Mesothelial cell of epicardium (in vitro differentiated cells): ENCODE results near the gene GPR68. TPM values are rescaled to one million over a fixed set of nuclear protein-coding genes. Genes with fewer than 3 reads are reported as not detected.

Experiments
- DNase-seq, 2 experiments: peaks; one replicate each; pipeline ENCODE4 v3.0.0; 2021; ENCODE audit warnings: low spot score in 2 of 2; ENCODE audit not compliant: unreplicated experiment in 2 of 2
- H3K27ac Mint-ChIP-seq: 2 replicates; pipeline ENCODE4 v1.8.0; 2021; ENCODE audit warnings: mixed read lengths
- H3K27me3 Mint-ChIP-seq: 2 replicates; pipeline ENCODE4 v1.8.0; 2021; ENCODE audit warnings: low read depth, mixed read lengths
- H3K36me3 Mint-ChIP-seq: 2 replicates; pipeline ENCODE4 v1.8.0; 2021; ENCODE audit warnings: mixed read lengths
- H3K4me1 Mint-ChIP-seq: 2 replicates; pipeline ENCODE4 v1.8.0; 2021; ENCODE audit warnings: mixed read lengths
- H3K4me3 Mint-ChIP-seq: 2 replicates; pipeline ENCODE4 v1.8.0; 2021; ENCODE audit warnings: mild to moderate bottlenecking, moderate library complexity, mixed read lengths
- H3K9me3 Mint-ChIP-seq: 2 replicates; pipeline ENCODE4 v1.8.0; 2021; ENCODE audit warnings: mixed read lengths
- CTCF ChIP-seq: fragments of 200-600 bp; sonication (generic); IDR thresholded peaks from one replicate; pipeline ENCODE4 v1.5.0; 2021; ENCODE audit warnings: antibody characterized with exemption; ENCODE audit not compliant: unreplicated experiment
- total RNA-seq: library from RNA; stranded (reverse); gene quantifications from 3 replicates; pipeline ENCODE4 v1.2.1, GENCODE V29; 2021

The GPR68 gene
- total RNA-seq, 1 donor from 2014 or later: 1.1 TPM

GRCh38 chr14:91214306-91214705, 30.2 kb downstream of the GPR68 start:
- no peaks in the 10 kb centered on the region for H3K27me3 Mint-ChIP-seq
- peaks cover 45% of the 10 kb centered on the region for H3K36me3 Mint-ChIP-seq
- no peak overlapping the region for H3K27ac Mint-ChIP-seq
- DNase-seq: no peak
- peaks cover 15% of the 10 kb centered on the region for H3K9me3 Mint-ChIP-seq
- TF ChIP-seq CTCF: no peak
- no peak overlapping the region for H3K4me3 Mint-ChIP-seq
- no peaks in the 10 kb centered on the region for H3K4me1 Mint-ChIP-seq

- Mint-ChIP-seq H3K27me3 (no peaks in the 10 kb centered on the region), H3K27ac (no peak overlapping the region), H3K4me1 (no peaks in the 10 kb centered on the region), H3K4me3 (no peak overlapping the region), H3K9me3 (peaks cover 15% of the 10 kb centered on the region), H3K36me3 (peaks cover 52% of the 10 kb centered on the region)
- DNase-seq: no peak
- no peak for TF ChIP-seq CTCF
Measured at GRCh38 chr14:91211017-91211416, 33.5 kb downstream of the GPR68 start.

GRCh38 chr14:91207008-91207407, 37.5 kb downstream of the GPR68 start:
- no peak for TF ChIP-seq CTCF
- no peak for DNase-seq
- H3K27ac Mint-ChIP-seq: no peak overlapping the region
- H3K4me3 Mint-ChIP-seq: no peak overlapping the region
- H3K36me3 Mint-ChIP-seq: peaks cover 53% of the 10 kb centered on the region
- H3K4me1 Mint-ChIP-seq: no peaks in the 10 kb centered on the region
- peaks cover 15% of the 10 kb centered on the region for H3K9me3 Mint-ChIP-seq
- H3K27me3 Mint-ChIP-seq: no peaks in the 10 kb centered on the region

- H3K4me1 Mint-ChIP-seq: no peaks in the 10 kb centered on the region
- H3K27ac Mint-ChIP-seq: no peak overlapping the region
- no peak overlapping the region for H3K4me3 Mint-ChIP-seq
- H3K9me3 Mint-ChIP-seq: peaks cover 10% of the 10 kb centered on the region
- H3K27me3 Mint-ChIP-seq: no peaks in the 10 kb centered on the region
- DNase-seq: no peak
- peaks cover 46% of the 10 kb centered on the region for H3K36me3 Mint-ChIP-seq
- TF ChIP-seq CTCF: no peak
Measured at GRCh38 chr14:91205459-91205858, 39.0 kb downstream of the GPR68 start.

- no peak for TF ChIP-seq CTCF
- Mint-ChIP-seq H3K27me3 (no peaks in the 10 kb centered on the region), H3K4me3 (no peak overlapping the region), H3K36me3 (peaks cover 47% of the 10 kb centered on the region), H3K9me3 (peaks cover 9% of the 10 kb centered on the region), H3K27ac (no peak overlapping the region), H3K4me1 (no peaks in the 10 kb centered on the region)
- DNase-seq: no peak
Measured at GRCh38 chr14:91204657-91205056, 39.8 kb downstream of the GPR68 start.
